HG03025 (cell line): ENCODE data around the gene THRSP.
"Not testable (repeated sequence)": the region's sequence is repeated elsewhere in the genome, so short reads cannot be mapped to it uniquely, and the experiment has no call there.

Experiments
- ATAC-seq: cut with Tn5 transposase; IDR thresholded peaks from one replicate; pipeline ENCODE4 v1.9.1; 2021; ENCODE audit warnings: mild to moderate bottlenecking, moderate library complexity; ENCODE audit not compliant: unreplicated experiment, low FRiP score

THRSP gene

GRCh38 chr11:78038697-78039313 is 24.9 kb upstream of the THRSP start:
- no peak for ATAC-seq

GRCh38 chr11:78039391-78039918 is 24.2 kb upstream of the THRSP start:
- no peak for ATAC-seq

- ATAC-seq, result no peak
Observed at GRCh38 chr11:78039919-78040671, 23.6 kb upstream of the THRSP start.

DNA sequence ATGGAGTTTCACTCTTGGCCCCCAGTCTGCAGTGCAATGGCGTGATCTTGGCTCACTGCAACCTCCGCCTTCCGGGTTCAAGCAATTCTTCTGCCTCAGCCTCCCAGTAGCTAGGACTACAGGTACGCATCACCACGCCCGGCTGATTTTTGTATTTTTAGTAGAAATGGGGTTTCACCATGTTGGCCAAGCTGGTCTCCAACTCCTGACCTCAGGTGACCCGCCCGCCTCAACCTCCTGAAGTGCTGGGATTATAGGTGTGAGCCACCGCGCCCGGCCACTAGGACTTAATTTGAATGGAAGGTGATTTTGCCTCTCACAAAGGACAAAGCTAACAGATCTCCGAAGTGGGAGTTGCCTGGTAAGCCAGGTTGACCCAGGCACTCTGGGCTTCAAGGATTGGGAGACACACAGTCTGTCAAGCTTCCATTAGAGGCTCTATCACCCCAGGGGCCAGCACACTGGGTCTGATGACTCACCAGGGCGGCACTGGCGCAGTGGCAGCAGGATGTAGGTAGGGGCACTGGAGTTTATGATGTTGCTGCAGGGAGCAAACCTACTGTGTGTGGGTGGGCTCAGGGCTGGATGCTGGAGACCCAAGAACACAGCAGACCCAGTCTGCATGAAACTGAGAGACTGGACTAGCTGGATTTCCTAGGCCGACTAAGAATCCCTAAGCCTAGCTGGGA is 22.8 kb upstream of the THRSP start:
- no peak for ATAC-seq

DNA sequence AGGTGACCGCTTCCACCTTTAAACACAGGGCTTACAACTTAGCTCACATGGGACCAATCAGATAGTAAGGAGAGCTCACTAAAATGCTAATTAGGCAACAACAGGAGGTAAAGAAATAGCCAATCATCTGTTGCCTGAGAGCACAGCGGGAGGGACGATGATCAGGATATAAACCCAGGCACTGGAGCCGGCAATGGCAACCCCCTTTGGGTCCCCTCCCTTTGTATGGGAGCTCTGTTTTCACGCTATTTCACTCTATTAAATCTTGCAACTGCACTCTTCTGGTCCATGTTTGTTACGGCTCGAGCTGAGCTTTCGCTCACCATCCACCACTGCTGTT is 22.3 kb upstream of the THRSP start:
- not testable (repeated sequence) for ATAC-seq

DNA sequence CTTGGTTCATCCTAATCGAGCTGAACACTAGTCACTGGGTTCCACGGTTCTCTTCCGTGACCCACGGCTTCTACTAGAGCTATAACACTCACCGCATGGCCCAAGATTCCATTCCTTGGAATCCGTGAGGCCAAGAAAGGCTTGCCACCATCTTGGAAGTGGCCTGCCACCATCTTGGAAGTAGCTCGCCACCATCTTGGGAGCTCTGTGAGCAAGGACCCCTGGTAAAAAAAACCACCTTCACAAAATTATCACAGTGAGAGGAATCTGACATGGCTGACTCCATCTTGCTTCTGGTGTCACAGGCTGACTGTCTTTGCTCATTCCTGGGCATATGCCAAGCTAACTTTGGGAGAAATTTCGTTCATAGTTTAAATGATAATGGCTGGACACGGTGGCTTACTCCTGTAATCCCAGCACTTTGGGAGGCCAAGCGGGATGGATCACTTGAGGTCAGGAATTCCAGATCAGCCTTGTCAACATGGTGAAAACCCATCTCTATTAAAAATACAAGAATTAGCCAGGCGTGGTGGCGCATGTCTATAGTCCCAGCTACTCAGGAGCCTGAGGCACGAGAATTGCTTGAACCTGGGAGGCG is 21.7 kb upstream of the THRSP start:
- ATAC-seq, result no peak

- no peak for ATAC-seq
Observed at GRCh38 chr11:78044706-78045105, 19.0 kb upstream of the THRSP start.

DNA sequence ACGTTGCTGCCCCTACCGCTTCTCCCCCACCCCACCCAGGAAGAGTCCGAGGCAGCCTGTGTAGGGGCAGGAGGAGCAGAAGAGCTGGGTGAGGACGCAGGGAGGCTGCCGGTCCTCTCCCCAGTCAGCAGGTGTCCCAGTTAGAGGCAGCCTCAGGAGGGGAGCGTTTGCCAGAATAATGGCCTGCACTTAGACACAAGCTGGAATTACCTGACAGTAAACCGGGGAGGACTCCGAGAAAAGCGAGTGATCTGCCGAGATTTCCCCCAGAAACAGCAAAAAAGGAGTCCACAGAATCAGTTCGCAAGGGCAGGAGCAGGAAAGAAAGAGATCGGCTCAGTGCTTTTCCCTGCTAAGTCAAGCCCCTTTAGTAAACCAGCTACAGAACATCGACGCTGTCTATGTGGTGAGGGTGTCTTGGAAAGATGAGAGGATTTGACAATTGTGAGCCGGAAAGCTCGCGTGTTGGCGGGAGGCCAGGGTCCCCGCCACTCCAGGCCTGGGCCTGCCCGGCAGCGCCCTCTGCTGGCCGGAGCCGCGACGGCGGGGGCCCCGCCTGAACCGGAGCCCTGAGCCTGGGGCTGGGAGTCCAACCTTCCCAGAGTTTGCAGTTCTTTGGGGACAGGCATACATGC is 17.7 kb upstream of the THRSP start:
- ATAC-seq, result no peak

- no peak for ATAC-seq
Observed at GRCh38 chr11:78046486-78046854, 17.2 kb upstream of the THRSP start.

DNA sequence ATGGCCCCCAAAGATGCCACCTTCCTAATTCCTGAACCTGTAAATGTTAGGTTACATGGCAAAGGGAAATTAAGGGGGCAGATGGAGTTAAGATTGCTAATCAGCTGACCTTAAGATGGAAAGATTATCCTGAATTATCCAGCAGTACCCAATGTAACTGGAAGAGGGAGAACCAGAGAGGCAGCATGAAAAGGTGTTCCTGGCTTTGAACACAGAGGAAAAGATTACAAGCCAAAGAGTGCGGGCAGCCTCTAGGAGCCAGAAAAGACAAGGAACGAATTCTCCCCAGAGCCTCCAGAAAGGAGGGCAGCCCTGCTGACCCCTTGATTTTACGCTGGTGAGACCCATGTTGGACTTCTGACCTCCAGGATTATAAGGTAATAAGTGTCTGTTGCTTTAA is 15.1 kb upstream of the THRSP start:
- ATAC-seq, result no peak

- no peak for ATAC-seq
Observed at GRCh38 chr11:78049348-78049747, 14.3 kb upstream of the THRSP start.

DNA sequence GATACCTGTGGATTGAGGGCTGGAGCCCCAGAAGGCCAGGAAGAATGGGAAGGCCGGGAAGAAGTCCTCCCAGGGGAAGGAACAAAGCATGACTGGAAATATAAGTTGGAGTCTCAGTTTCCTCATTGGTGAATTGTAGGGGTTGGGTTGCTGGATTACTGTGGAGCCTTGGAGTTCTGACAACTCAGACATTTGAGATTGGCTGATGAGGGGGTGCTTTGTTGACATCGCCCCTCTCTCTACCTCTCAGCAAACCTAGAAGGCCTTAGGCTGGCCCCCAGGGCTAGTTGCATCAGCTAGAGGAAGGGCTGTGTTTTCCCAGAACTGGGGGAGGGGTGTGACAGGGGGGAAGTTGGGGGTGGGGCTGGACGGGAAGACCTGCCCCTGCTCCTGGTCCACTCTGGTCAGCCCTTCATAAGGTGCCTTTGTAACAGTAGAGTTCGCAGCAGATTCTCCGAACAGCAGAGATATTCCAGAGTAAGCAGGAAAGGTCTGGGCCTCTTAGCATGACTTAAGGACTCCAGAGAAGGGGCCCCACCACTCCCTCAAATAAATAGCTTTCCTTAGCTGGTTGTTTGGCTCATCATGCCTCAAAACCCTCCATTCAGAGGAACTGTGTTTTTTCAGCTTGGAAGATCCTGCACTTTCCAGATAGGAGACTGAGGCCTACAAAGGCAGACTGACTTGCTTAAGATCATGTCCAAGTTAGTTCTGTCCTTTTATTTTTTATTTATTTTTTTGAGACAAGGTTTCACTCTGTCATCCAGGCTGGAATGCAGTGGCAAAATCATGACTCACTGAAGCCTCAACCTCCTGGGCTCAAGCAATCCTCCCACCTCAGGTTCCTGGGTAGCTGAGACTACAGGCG is 12.5 kb upstream of the THRSP start:
- ATAC-seq, result no peak

GRCh38 chr11:78054971-78055370 is 8.7 kb upstream of the THRSP start:
- no peak for ATAC-seq

- ATAC-seq, result no peak
Observed at GRCh38 chr11:78056093-78056492, 7.6 kb upstream of the THRSP start.

DNA sequence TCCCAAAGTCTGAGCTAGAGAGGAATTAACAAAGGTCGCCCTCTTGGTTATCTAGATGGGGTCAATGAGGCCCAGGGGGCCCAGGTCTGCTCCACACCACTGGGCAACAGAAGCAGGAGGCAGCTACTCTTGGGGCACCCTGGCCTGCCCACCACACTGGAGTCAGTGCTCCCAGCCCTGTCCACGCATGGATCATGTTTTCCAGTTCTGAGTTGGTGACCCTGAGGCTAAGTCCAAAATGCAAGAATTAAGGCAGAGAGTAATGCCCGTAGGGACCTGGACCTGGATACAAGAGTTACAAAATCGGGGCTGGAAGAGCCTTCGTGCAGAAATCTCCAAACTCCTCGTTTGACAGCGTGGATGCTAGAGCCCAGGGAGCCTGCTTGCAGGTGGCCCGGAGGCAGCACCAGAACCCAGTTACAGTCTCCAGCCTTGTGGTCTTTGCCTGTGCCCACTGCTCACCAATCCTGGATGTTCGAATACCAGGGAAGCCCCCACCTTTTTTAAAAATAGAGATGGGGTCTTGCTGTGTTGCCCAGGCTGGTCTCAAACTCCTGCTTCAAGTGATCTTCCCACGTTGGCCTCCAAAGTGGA is 6.1 kb upstream of the THRSP start:
- ATAC-seq, result no peak

DNA sequence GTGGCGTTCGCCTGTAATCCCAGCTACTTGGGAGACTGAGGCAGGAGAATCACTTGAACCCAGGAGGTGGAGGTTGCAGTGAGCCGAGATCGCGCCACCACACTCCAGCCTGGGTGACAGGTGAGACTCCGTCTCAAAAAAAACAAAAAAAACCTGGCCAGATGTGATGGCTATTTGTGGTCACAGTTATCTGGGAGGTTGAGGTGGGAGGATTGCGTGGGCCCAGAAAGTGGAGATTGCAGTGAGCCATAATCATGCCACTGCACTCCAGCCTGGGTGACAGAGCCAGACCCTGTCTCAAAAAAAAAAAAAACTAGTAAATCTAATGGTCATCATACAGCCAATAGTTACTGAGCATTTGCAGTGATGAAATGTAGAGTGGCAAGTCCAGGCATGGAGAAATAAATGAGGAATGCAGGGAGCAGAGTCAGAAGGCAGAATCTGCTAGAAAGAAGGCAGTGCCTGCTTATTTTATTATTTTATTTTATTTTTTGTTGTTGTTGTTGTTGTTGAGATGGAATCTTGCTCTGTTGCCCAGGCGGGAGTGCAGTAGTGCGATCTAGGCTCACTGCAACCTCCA is 3.8 kb upstream of the THRSP start:
- not testable (repeated sequence) for ATAC-seq

DNA sequence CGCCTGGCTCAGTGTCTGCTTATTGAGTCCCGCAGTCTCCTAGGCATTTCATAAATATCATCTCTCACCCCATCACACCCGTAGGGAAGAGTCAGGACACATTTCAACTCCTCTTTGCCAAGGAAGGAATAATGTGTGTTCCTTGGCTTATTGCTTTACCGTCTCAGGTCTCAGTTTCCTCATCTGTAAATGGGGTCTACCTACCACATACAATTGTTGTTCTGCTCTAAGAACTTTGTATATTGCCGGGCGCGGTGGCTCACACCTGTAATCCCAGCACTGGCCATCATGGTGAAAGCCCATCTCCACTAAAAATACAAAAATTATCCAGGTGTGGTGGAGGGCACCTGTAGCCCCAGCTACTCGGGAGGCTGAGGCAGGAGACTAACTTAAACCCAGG is 3.1 kb upstream of the THRSP start:
- ATAC-seq, result no peak

DNA sequence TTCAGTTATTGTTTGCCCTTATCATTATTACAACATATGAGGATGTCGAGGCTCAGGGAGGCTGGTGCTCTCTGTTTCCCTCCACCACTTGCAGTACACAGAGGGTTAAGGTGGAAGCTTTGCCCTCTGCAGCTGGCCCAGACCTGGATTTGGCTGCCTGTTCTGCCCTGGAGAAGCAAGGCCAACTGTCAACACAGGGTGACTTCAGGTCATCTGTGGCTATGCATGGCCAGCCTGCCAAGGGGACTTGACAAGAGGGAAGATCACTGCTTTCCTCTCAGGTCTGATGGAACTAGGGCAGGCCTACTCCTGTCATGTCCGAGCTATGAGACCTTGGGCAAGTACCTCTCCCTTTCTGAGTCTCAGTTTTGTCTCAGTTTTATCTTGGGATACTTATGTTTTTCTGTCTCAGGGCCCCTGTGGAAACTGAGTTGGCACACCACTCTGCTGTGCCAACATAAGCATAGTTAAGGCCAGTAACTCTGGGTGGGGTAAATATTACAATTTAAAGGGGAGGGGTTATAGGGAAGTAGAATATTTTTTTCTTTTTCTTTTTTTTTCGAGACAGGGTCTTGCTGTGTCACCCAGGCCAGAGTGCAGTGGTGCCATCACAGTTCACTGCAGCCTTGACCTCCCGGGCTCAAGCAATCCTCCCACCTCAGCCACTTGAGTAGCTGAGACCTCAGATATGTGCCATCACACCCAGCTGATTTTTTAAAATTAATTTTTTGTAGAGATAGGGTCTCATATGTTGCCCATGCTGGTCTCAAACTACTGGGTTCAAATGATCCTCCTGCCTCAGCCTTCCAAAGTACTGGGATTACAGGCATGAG is 2.4 kb upstream of the THRSP start:
- no peak for ATAC-seq
